Liver (tissue), 3 donors: ENCODE measurements around the gene ASIC1.

ENCODE experiments used
- CTCF ChIP-seq: fragments of 150-350 bp; IDR thresholded peaks from 2 replicates; pipeline ENCODE4 v1.5.1; 2017; ENCODE audit warnings: improper control_type of control experiment, low read depth, low read length; ENCODE audit not compliant: missing input control
- HNF4G ChIP-seq: IDR thresholded peaks from 2 replicates; pipeline ENCODE4 v1.6.1; 2016; ENCODE audit warnings: antibody characterized with exemption
- JUND ChIP-seq, 2 donors: IDR thresholded peaks; 2 replicates each; pipeline ENCODE4 v1.6.1; 2016; ENCODE audit warnings: antibody characterized with exemption in 2 of 2
- RXRA ChIP-seq, 2 donors: IDR thresholded peaks; 2 replicates each; pipeline ENCODE4 v1.6.1; 2017 to 2018; ENCODE audit warnings: antibody characterized with exemption in 2 of 2, mild to moderate bottlenecking in 1 of 2
- SP1 ChIP-seq: IDR thresholded peaks from 2 replicates; pipeline ENCODE4 v1.6.1; 2018; ENCODE audit warnings: antibody characterized with exemption, mild to moderate bottlenecking
- TAF1 ChIP-seq: conservative IDR thresholded peaks from 2 replicates; pipeline ENCODE4 v1.6.1; 2016; ENCODE audit warnings: antibody characterized with exemption, mild to moderate bottlenecking
- ZBTB33 ChIP-seq: IDR thresholded peaks from 2 replicates; pipeline ENCODE4 v1.6.1; 2016; ENCODE audit warnings: antibody characterized with exemption
- TF ChIP-seq, protein P1 (sequence below): IDR thresholded peaks from 2 replicates; pipeline ENCODE4 v1.6.1; 2016; ENCODE audit warnings: antibody characterized with exemption, mild to moderate bottlenecking
- TF ChIP-seq, protein P2 (sequence below): IDR thresholded peaks from 2 replicates; pipeline ENCODE4 v1.6.1; 2016; ENCODE audit warnings: antibody characterized with exemption
- TF ChIP-seq, protein P3 (sequence below): IDR thresholded peaks from 2 replicates; pipeline ENCODE4 v1.6.1; 2016; ENCODE audit warnings: antibody characterized with exemption
- donor health status: healthy.
- donor health status: healthy.

DNA sequence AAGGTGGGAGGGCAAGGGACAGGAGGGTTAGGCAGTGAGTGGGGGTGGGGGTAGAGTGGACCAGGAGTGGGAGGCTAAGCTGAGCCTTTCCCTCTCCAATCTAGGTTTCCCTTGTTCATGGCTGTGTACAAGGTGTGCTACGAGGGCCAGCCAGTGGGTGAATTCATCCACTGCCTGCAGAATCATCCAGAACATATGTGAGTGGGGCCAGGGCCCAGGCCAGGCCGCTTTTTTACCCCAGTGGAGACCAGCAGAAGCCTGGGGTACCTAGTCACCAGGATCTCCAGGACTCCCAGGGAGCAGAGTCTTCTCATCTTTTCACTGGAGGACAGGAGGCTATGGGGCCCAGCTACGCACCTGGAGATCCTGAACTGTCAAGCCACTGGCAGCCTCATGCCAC lies 51.9 kb downstream of the ASIC1 start:
- TF ChIP-seq CTCF: no peak
- no peak for TF ChIP-seq JUND (IDR thresholded peaks at IDR 0.05)
- TF ChIP-seq, protein P1, sequence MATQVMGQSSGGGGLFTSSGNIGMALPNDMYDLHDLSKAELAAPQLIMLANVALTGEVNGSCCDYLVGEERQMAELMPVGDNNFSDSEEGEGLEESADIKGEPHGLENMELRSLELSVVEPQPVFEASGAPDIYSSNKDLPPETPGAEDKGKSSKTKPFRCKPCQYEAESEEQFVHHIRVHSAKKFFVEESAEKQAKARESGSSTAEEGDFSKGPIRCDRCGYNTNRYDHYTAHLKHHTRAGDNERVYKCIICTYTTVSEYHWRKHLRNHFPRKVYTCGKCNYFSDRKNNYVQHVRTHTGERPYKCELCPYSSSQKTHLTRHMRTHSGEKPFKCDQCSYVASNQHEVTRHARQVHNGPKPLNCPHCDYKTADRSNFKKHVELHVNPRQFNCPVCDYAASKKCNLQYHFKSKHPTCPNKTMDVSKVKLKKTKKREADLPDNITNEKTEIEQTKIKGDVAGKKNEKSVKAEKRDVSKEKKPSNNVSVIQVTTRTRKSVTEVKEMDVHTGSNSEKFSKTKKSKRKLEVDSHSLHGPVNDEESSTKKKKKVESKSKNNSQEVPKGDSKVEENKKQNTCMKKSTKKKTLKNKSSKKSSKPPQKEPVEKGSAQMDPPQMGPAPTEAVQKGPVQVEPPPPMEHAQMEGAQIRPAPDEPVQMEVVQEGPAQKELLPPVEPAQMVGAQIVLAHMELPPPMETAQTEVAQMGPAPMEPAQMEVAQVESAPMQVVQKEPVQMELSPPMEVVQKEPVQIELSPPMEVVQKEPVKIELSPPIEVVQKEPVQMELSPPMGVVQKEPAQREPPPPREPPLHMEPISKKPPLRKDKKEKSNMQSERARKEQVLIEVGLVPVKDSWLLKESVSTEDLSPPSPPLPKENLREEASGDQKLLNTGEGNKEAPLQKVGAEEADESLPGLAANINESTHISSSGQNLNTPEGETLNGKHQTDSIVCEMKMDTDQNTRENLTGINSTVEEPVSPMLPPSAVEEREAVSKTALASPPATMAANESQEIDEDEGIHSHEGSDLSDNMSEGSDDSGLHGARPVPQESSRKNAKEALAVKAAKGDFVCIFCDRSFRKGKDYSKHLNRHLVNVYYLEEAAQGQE: no peak
- TF ChIP-seq, protein P2, sequence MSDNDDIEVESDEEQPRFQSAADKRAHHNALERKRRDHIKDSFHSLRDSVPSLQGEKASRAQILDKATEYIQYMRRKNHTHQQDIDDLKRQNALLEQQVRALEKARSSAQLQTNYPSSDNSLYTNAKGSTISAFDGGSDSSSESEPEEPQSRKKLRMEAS: no peak
- TF ChIP-seq TAF1: no peak
- TF ChIP-seq, protein P3, sequence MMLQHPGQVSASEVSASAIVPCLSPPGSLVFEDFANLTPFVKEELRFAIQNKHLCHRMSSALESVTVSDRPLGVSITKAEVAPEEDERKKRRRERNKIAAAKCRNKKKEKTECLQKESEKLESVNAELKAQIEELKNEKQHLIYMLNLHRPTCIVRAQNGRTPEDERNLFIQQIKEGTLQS: no peak
- peak in 1 of 2 donors; percentile 4 for TF ChIP-seq RXRA (IDR thresholded peaks at IDR 0.05)
- TF ChIP-seq HNF4G: no peak
- TF ChIP-seq ZBTB33: no peak
- TF ChIP-seq SP1: no peak
